ENCODE results near the gene RPIA.

DNA sequence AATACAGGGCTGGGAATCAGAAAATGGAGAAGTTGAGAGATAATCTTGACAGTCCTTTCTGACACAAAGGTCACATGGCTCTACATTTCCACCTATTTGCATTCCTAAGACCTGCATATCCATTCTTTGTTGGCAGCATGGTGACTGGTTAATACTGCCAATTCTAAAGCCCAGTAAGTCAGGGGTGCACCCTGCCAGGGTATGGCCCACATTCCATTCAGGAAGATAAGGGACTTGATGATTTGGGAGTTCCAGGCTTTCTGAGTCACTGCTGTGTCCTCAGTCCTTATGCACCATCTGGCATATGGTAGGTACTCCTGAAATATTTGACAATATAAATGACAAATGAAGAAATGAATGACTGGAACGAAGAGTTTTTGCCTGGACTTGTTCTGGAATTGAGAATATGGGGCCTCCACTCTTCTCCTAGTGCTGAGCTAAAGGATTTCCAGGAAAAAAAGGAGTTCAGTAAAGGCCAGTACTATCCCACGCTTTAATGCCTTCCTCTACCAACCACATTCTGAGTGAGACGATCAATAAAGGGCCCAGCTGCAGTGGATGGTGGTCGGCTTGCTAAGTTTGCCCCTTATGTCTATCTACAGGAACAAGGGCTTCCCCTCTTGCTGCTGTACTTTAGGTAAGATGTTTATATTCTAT is 32.5 kb upstream of the RPIA start:
- TF ChIP-seq CTCF (conservative IDR thresholded peaks at IDR 0.05 in 1 of 2, IDR thresholded peaks at IDR 0.05 in 1 of 2; ENCODE audit: extremely low read depth in 1 of 2, insufficient read depth in 1 of 2, low read depth in 1 of 2, low read length in 2 of 2): no peak
- no peak for TF ChIP-seq EZH2 (IDR thresholded peaks at IDR 0.05; ENCODE audit: borderline replicate concordance, low read length)
